HK-2 (cell line): ENCODE results near the gene PDK2.
"Not testable (repeated sequence)": the region's sequence is repeated elsewhere in the genome, so short reads cannot be mapped to it uniquely, and the experiment has no call there.

Experiments
- DNase-seq: peaks from one replicate; pipeline ENCODE4 v3.0.0-alpha.2; 2018; ENCODE audit not compliant: unreplicated experiment

PDK2 gene

GRCh38 chr17:50058296-50058953, 36.7 kb upstream of the PDK2 start:
- DNase-seq: no peak

GRCh38 chr17:50059256-50059655, 35.9 kb upstream of the PDK2 start:
- no peak for DNase-seq

GRCh38 chr17:50059759-50060273, 35.3 kb upstream of the PDK2 start:
- no peak for DNase-seq

GRCh38 chr17:50060951-50061712, 34.0 kb upstream of the PDK2 start:
- DNase-seq: peak; percentile 64

GRCh38 chr17:50061713-50062045, 33.5 kb upstream of the PDK2 start:
- not testable (repeated sequence) for DNase-seq

- DNase-seq: peak; percentile 97
These were observed 32.6 kb upstream of the PDK2 start for GRCh38 chr17:50062293-50063243.

- no peak for DNase-seq
These were observed 31.4 kb upstream of the PDK2 start for GRCh38 chr17:50063561-50064252.

- DNase-seq: peak; percentile 95
These were observed 30.7 kb upstream of the PDK2 start for GRCh38 chr17:50064253-50065001.

GRCh38 chr17:50065056-50065455, 30.1 kb upstream of the PDK2 start:
- no peak for DNase-seq

- DNase-seq: no peak
These were observed 28.2 kb upstream of the PDK2 start for GRCh38 chr17:50066995-50067394.

GRCh38 chr17:50067996-50068395, 27.2 kb upstream of the PDK2 start:
- DNase-seq: no peak

GRCh38 chr17:50070908-50071680, 24.1 kb upstream of the PDK2 start:
- no peak for DNase-seq

GRCh38 chr17:50071692-50072091, 23.5 kb upstream of the PDK2 start:
- no peak for DNase-seq

GRCh38 chr17:50072130-50072529, 23.0 kb upstream of the PDK2 start:
- DNase-seq: no peak

GRCh38 chr17:50072925-50073324, 22.2 kb upstream of the PDK2 start:
- DNase-seq: no peak

GRCh38 chr17:50074227-50074626, 20.9 kb upstream of the PDK2 start:
- no peak for DNase-seq

- no peak for DNase-seq
These were observed 19.6 kb upstream of the PDK2 start for GRCh38 chr17:50075446-50076032.

GRCh38 chr17:50076221-50076590, 18.9 kb upstream of the PDK2 start:
- DNase-seq: no peak

- DNase-seq: no peak
These were observed 18.4 kb upstream of the PDK2 start for GRCh38 chr17:50076591-50077235.
